DMS153 treated with DMSO at 0.1 percent for 48 hours (cell line): ENCODE data around the gene CAPZB.

Experiments
- DNase-seq: peaks from one replicate; lab custom pipeline; 2025; ENCODE audit not compliant: unreplicated experiment; lab: John Stamatoyannopoulos, UW

CAPZB gene

DNA sequence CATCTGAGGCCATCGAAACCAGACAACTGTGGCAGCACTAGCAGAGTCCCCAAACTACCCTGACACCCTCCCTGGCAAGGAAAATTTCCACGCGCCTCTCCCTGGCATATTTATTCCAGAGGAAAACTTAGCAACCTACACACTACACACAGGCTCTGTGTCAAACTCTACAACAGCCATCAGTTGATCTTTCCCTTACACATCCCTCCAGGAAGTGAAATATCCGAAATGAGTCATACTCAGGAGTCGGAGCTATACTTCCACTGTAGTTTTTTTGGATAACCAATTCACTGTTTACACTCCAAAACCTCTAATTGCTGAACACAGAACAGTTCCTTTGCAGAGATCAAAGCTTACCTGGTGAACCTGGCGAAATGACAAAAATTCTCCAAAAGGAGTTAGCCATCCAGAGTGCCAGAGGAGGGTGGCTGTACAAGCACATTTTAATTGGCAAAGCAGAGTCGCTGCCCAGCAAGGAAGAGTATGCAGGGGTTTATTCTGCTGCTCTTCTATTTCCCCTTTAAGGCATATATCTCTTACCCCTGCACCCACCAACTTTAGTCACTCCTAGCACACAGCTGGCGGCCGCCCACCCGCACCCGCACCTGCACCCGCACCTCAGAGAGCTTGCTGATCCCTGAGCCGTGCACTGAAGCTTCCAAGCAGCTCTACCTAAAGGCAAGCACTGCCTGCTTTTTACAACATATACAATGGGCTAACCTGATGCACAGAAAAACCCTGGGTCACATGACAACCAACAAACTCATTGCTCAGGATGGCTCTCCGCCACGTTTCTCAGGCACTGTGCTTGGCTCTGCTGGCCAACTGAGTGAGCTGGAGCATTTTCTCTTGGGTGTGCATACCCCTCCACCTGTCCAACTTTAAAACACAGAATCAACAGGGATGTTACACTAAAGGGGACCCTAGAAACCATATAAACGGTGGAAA is 54.9 kb downstream of the CAPZB start:
- peak; percentile 68 for DNase-seq

DNA sequence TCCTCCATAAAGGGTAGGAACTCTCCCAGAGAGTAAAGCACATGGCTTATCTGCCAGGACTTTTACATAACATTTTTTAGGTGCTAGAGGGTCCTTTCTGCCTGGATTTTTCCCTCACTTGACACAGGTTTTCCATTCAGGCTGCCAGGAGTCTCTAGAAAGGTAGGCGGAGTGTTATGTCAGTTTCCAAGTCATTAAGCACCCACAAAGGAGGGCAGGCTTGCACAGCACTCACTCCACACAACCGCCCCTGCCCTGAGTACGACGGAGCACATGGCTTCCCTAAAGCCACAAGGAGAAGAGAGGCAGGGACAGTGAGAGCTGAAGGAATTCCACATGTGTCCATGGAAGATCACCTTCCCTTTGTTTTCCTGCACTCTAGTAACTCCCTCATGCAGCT is 55.7 kb downstream of the CAPZB start:
- DNase-seq: no peak

DNA sequence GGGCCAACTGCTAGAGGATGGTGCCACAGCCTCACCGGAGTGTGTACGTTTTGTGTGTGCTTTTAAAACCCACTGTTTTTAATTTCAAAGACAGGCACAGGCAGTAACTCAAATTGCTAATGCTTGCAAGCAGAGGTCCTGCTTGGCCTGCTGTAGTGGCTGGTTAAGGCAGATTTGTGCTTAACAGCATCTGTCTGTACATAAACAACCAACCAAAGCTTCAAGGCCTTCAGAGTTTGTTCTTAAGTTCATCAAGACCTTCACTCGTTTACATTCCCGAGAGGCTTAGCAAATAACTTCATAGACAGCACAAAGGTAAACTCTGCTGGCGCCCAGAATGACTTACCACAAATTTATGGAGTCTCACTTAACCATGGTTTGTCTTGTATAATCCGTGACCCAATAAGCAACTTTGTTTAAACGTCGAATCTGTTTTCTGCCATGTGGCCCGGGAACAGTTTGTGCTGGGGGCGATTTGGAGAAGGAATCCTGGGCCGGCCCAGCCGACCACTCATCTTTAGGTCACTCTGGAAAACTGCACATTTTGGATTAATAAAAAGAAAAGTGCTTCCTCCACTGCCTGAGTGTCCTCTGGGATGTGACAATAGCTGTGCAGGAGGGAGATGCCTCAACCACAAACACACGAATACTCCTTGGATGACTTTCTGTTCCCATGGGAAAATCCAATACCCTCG is 58.1 kb downstream of the CAPZB start:
- DNase-seq: no peak

DNA sequence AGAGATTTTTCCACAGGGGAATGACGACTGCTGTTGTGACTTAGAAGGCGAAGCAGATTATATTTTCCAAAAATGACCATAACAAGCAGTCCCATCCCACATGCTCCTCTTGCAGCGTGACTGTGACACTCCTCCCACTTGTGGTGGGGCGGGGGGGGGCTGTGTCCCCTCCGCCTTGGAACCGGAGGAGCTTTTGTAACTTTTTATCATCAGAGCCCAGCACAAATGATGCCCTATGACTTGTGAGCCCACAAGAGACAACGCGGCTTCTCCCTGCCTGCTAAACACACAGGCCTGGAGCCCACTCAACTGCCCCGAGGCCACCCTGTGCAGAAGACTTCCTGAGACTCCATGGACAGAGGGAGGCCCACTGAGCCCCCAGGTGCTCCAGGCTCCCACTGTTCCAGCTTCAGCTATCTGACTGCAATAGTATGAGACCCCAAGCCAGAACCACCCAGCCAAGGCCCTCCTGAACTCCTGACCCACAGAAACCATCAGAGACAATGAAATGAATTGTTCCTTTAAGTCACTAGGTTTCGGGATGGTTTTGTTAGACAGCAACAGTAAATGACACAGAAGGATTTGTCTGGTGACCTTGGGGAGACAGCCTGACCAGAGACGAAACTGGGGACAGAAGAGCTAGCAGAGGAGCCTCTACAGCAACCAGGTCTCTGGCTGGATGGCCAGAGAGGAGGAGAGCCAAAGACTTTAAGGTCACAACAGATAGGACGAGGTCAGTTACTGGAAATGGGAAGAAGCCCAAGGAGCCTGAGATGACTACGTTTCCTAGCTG is 58.8 kb downstream of the CAPZB start:
- DNase-seq: no peak

DNA sequence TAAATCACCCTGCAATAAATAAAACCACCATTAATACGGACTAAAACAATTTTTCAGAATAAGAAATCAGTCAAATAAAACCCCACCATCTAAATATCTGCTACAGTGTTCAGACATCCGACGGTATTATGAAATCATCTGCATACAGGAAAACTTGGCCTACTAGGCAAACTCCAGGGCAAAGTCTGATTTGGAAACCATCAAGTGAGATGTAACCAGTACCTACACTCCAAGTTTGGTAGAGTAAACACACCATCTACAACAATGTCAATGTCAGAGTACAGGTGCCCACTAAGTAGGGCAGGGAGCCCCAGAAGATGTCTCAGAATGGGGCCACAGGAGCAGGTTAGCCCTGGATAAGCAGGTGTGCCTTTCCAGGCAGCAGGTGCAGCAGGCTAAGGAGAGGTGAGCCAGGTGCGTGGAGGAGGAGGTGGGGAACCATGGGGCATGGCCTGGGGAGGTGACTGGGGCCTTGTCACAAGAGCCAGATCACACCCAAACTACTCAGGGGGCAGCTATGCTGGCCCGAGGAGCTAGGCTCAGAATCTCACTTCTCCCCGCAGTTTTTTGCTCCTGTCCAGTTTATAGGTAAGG is 59.6 kb downstream of the CAPZB start:
- DNase-seq: no peak

DNA sequence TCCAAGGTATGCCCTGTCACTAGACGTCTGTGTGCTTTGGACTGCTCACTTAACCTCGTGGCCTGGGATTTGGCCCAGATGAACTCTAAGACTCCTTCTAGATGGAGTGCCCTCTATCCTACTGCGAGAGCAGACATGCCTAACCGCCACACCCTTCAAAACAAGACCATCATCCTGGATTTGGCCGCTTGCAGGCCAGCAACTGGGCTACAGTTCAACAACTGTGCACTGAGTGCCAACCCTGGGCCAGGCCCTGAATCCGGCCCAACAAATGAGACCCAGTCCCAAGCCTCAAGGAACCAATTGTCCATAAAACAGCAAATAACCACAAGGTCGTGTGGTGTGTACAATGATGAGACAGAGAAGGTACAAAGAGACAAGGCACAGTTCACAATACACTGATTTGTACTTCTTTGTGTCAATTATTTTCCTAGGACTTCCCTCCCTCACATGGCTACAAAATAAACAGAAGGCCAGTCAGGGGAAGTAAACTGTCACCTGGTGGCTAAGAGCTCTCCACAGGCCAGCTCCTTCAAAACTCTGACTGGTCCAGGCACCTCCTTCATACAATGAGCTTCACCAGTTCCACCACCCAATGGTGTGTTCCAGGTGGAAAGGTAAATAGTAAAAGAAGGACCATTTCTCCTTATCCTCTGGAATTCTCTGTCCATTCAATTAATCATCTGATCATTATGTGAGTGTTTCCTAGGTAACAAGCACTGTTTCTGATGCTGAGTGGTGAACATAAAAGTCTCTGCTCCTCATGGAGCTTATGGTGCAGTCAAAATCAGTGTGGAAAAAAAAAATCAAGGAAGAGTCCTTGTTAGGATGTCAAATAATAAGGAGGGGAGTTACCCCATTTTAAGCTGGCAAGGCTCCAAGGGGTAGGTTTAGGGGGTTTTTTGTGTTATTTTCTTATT is 60.4 kb downstream of the CAPZB start:
- peak; percentile 58 for DNase-seq

DNA sequence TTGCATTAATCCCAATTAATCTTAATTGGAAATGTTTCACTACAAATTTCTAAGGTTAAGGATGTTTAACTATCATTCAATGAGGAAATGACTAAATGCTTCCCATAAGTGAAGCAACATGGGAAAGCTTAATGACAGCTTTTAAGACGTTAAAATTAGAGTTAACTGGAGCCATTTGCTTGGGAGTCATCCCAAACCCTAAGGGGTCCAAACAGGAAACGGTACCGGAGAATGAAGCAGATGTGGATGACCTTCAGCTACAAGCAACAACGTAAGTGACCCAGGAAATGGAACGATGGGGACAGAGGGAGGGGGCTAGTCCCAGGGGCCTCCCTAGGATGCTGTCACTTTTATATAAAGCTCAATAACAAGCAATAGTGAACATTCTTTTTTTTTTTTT is 62.2 kb downstream of the CAPZB start:
- no peak for DNase-seq

DNA sequence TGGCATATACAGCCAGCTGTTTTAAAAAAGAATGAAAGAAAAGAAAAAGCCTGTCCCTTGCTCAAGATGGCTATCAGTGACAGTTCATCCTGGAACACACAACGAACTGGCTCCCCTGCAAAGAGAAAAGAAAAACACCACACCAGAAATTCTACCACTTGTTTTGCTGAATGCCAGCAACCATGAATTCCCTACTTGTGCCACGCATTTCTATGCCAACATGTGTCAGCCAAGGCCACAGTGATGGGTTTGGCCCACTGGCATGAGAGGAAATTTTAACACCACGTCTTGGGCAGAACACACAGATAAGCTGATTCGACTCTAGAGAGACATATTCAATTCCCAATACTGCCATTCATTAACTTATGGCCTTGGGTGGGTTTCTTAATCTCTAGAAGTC is 64.0 kb downstream of the CAPZB start:
- DNase-seq: no peak

DNA sequence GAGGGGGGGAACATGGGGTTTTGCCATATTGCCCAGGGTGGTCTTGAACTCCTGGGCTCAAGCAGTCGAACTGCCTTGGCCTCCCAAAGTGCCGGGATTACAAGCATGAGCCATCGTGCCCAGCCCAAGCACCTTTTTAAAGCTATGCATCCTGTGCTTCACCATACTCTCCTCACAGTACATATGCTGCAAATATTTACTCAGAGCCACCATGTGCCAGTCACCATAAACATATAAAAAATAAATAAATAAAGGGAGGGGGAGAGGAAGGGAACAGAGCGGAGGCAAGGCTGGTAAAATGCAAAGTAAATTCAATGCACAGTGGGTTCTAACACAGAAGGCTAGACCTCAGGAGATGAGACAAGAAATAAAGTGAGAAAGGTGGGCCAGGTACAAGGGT is 64.7 kb downstream of the CAPZB start:
- no peak for DNase-seq

DNA sequence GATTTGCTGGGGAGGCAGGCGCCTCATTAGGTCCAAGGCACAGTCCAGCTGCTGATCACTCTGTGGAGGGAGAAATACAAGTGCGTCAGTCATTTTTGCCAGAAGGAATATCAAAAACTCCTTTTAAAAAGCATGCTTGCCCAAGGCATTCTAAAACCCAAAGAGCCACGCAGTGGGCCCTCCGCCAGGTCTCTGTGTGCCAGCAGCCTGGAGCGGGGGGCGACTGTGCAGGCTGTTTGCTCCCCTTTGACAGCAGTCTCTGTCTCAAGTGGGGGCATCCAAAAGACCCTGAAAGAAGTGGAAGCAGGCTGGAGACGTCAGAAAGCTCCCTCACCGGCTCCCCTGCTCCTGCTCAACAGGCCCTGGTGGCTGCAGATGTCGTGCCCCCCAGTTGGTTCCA is 65.6 kb downstream of the CAPZB start:
- DNase-seq: no peak

DNA sequence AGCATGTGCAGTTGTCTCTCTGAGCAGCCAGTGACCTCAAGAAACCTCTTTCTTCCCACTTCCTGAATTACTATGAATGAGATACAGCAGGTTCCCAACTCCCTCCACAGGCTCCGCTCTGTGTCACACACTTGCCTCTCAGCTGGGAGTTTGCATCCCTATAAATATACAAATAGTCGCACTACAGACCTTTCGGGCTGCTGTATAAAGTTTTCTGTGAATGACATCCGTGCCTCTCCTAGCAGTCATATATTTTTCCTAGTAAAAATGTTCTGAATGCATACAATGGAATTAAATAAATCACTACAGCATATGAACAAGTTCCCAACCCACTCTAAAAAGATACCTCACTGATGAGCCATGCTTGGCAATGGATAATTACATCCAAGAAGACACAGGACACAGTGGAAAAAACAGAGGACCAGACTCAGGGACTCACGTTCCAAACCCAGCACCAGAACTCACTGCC is 66.8 kb downstream of the CAPZB start:
- no peak for DNase-seq

DNA sequence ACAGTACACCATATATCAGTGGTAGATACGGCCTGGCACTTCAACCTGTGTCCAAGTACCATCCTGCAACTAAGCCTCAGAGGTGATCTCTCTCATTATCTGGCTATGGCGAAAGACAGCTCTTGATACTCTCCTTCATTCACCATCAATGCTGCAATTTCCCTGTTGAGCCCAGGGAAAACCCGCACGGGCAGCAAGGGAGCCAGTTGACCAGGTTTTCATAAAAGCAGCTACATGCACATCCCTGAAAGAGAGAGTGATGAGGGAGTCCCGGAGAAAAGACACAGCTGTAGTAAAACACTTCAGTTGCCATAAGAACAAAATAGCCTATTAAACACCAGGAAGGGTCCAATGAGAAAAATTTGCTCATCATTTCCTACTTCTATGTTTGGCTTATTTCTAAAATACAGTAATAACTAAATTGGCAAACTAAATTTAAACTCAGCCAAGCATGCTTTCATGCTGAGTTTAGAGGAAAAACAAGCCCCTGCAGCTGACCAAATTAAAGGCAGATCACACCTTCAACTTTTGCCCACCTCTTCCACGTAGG is 68.3 kb downstream of the CAPZB start:
- no peak for DNase-seq

DNA sequence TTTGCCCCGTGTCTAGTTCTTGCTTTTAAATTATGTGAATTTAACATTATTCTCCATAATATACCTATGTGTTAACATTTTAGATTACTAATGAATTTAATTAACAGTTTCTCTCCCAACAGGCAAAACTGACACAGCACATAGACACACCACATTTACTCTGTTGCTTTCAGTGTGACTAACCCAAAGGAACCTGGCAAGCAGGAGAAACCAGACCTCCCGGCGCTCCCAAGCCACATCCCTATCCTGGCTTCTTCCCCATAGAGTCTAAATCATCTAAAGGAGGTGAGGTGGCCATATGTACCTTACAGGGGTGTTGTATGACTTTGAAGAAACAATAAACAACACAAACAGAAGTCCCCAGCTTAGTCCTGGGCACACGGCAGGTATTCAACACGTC is 69.2 kb downstream of the CAPZB start:
- no peak for DNase-seq

DNA sequence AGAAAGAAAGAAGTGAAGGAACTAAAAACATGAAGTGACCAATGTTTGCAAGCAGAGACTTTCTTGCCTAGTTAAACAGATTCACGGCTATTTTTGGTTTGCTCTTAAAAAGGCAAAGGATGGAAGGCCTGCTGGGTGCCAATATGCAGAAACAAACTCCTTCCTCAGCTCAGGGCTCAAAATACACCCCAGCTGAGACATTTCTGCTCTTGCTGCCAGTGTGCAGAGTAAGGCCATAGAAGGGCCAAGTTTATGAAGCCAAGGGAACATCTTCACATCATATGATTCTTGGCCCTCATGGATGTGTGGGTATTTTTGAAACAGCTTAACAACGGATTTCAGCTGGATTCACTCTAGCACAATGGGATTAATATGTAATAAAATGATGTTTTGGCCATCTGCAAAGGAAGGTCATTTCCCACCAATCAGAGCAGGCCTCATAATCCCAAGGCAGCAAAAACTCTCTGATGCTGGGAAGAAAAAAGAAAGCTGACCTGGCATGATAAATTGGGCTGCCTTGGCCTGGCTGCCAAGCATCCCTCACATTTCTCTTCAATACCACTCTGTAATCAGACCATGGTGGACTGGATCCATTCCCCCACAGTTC is 70.7 kb downstream of the CAPZB start:
- DNase-seq: no peak

DNA sequence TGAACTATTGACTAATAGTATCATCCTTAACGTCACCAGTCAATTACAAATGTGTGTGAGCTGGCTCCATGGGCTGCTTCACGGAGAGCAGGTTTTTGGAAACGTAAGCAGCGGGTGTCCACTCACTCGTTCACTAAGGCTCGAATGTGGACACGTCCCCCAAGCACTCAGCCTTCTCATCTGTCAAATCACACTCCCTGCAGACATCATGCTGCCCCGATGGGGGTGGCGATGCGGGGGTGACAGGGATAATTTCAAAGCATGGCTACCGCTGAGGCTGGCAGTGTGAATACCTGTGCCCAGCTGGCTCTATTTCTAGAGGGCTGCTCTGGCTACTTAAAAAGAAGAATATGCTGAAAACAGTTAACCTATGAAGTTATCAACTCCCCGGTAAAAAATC is 71.3 kb downstream of the CAPZB start:
- no peak for DNase-seq

DNA sequence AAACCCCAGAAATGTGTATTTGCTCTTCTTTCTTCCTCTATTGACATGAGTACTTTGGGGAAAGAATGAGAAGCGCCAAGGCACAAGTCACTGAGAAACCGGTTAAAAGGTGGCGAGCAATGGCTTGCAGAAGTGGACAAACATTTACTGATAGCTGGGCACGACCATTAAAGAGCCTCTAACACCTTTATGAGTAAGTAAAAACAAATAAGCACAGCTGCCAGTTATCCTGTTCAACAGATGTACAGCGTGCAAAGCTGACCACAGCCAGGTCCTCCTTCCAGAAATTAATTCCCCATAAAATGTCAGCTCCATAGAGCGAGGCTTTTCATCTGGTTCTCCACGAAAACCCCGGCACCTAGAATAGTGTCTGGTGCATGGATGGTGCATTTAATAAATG is 72.7 kb downstream of the CAPZB start:
- DNase-seq: peak; percentile 73

DNA sequence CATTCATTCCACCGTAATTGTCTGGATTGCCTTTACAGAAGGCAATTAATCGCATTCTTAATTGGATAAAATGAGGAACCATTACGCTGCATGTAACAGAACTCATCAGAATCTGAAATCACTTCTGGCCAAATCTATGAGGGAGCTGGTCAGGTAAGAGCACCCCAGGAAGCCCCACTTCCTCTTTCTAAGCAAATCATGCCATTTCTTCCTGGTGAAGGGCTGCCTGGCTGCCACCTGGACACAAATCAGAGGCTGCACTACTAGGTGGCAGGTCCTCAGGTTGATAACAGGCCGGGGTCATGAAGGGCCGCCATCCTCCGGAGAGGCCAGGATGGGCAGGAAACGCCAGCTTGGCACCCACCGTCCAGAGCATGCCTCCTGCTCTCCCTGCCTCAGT is 73.7 kb downstream of the CAPZB start:
- DNase-seq: no peak

DNA sequence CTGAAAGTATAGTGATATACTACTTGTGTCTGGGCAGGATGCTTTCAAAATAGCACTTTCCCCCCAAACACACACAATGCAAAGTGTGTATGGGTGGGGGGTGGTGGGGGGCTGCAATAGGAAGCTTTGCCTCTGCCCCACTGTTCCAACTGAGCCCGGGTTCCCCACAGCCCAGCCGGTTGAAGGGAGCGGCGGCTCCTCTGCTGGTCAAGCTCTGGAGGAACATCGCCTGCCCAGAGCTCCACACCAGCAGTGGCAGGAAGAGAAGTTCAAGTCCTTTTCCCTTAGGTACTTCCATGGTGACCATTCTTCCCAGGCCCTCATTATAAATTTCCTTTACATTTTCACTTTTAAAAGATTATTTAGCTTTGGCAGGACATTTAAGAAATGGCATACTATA is 74.9 kb downstream of the CAPZB start:
- DNase-seq: no peak
